Esophagus squamous epithelium (tissue), 5 donors: Measurements from ENCODE around the gene ZBTB14. TPM values are rescaled to one million over a fixed set of nuclear protein-coding genes. Genes with fewer than 3 reads are reported as not detected.

ENCODE experiments used
- DNase-seq: peaks from one replicate; lab custom pipeline; 2025; lab: John Stamatoyannopoulos, UW
- H3K27ac ChIP-seq, 4 donors: fragments of 200-600 bp; sonication (generic); one replicate each; pipeline ENCODE4 v1.5.1; 2016 to 2019; ENCODE audit warnings: mild to moderate bottlenecking in 1 of 4
- H3K27me3 ChIP-seq, 4 donors: fragments of 200-600 bp; sonication (generic); 1 replicate in 3 of 4; 2 replicates in 1 of 4; pipeline versions ENCODE4 v1.5.1 to v1.6.0; 2017 to 2021; ENCODE audit warnings: antibody characterized with exemption in 1 of 4
- H3K36me3 ChIP-seq, 3 donors: fragments of 200-600 bp; sonication (generic); one replicate each; pipeline ENCODE4 v1.5.1; 2016 to 2019
- H3K4me1 ChIP-seq, 3 donors: fragments of 200-600 bp; sonication (generic); one replicate each; pipeline ENCODE4 v1.5.1; 2017 to 2019
- H3K4me3 ChIP-seq, 4 donors: fragments of 200-600 bp; sonication (generic); 1 replicate in 3 of 4; 2 replicates in 1 of 4; pipeline ENCODE4 v1.5.1; 2016 to 2019; ENCODE audit warnings: mild to moderate bottlenecking in 2 of 4, moderate library complexity in 1 of 4
- H3K9me3 ChIP-seq, 3 donors: fragments of 200-600 bp; sonication (generic); one replicate each; pipeline ENCODE4 v1.5.1; 2016 to 2019
- POLR2A ChIP-seq, 4 donors: fragments of 450-650 bp; IDR thresholded peaks; one replicate each; pipeline ENCODE4 v1.6.1; 2017; ENCODE audit warnings: antibody characterized with exemption in 4 of 4, mild to moderate bottlenecking in 4 of 4, moderate library complexity in 3 of 4
- WGBS, 2 donors: methylation state at CpG; one replicate each; pipeline ENCODE4 v1.1.5; 2018; 5-methylcytosine and 5-hydroxymethylcytosine counted together
- intact Hi-C: fragments of 100-400 bp; cut with DNase I; formaldehyde crosslinking; loops from one replicate; pipeline ENCODE4 v1.15.0; 2022
- total RNA-seq, 4 donors: library from RNA; depleted of rRNA; stranded (reverse); fragments of >200 nt; gene quantifications; one replicate each; pipeline ENCODE4 v1.1.0, GENCODE V29; 2016
- TF ChIP-seq, protein P1 (sequence below), 6 experiments: fragments of 450-650 bp in 4 of 6; fragments of 200-600 bp in 2 of 6; sonication (generic) in 2 of 6; IDR thresholded peaks; one replicate each; pipeline ENCODE4 v1.5.1; 2016 to 2019; ENCODE audit warnings: antibody characterized with exemption in 6 of 6, mild to moderate bottlenecking in 4 of 6, moderate library complexity in 4 of 6
- donor health status: DM: yes; HTN: yes; CAD: no.

ZBTB14 gene
- total RNA-seq, 4 donors from 2014 or later = 4.4 to 10.2 (median 8.0) TPM

DNA sequence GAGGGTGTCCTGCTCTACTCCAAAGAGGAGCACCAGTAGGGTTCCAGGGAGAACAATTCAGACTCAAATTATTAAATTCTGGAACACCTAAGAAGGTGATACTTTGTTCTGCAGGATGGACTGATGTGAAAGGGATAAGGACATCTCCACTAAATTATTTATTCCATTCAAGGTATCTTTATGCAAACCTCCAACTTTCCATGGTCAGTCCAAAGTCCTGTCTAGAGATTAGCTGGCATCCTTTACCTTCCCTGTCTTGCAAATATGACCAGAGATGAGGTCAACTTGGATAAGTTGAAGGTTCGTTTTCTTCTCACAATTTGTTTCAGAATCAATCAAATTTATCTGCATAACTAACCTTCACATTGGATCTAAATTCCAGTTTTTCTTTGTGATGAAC, 8.7 kb upstream of the ZBTB14 start:
- DNase-seq = no peak
- H3K4me3 ChIP-seq = no peak overlapping the region
- TF ChIP-seq, protein P1, sequence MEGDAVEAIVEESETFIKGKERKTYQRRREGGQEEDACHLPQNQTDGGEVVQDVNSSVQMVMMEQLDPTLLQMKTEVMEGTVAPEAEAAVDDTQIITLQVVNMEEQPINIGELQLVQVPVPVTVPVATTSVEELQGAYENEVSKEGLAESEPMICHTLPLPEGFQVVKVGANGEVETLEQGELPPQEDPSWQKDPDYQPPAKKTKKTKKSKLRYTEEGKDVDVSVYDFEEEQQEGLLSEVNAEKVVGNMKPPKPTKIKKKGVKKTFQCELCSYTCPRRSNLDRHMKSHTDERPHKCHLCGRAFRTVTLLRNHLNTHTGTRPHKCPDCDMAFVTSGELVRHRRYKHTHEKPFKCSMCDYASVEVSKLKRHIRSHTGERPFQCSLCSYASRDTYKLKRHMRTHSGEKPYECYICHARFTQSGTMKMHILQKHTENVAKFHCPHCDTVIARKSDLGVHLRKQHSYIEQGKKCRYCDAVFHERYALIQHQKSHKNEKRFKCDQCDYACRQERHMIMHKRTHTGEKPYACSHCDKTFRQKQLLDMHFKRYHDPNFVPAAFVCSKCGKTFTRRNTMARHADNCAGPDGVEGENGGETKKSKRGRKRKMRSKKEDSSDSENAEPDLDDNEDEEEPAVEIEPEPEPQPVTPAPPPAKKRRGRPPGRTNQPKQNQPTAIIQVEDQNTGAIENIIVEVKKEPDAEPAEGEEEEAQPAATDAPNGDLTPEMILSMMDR (IDR thresholded peaks at IDR 0.05) = no peak
- TF ChIP-seq POLR2A (IDR thresholded peaks at IDR 0.05) = no peak
- no peaks in the 10 kb centered on the region for H3K36me3 ChIP-seq
- no peaks in the 10 kb centered on the region for H3K4me1 ChIP-seq
- H3K27ac ChIP-seq = no peak overlapping the region
- H3K9me3 ChIP-seq = no peaks in the 10 kb centered on the region
- intact Hi-C loops = no loop called here
- peaks cover 0 to 6% (median 0%) of the 10 kb centered on the region in 4 donors for H3K27me3 ChIP-seq
- WGBS, 2 donors = 30 to 38% methylated on average over 1 of the region's 1 CpG

DNA sequence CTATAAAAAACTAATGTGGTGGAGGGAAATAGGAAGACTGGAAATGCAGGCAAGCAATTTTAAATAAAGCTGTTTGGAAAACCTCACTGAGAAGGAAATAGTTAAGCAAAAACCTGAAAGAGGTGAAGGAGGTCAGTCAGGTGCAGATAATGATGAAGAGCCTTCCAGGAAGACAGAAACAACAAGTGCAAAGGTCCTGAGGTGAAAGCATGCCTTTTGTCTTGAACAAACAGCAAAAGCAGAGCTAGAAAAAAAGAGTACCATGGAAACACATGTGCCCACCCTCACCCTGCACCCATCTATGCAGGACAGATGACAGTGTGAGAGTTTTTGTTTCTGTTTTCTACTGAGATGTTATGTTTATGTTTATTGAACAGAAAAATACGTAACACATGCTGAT, 8.1 kb upstream of the ZBTB14 start:
- no peak overlapping the region for H3K27ac ChIP-seq
- H3K9me3 ChIP-seq = no peaks in the 10 kb centered on the region
- no peaks in the 10 kb centered on the region for H3K4me1 ChIP-seq
- no peak overlapping the region for H3K4me3 ChIP-seq
- intact Hi-C loops = no loop called here
- H3K36me3 ChIP-seq = no peaks in the 10 kb centered on the region
- 41% methylated on average over 1 of the region's 1 CpG for WGBS, 2 donors
- DNase-seq = no peak
- TF ChIP-seq, protein P1 (IDR thresholded peaks at IDR 0.05) = no peak
- TF ChIP-seq POLR2A (IDR thresholded peaks at IDR 0.05) = no peak
- H3K27me3 ChIP-seq = peaks cover 0 to 6% (median 0%) of the 10 kb centered on the region in 4 donors

DNA sequence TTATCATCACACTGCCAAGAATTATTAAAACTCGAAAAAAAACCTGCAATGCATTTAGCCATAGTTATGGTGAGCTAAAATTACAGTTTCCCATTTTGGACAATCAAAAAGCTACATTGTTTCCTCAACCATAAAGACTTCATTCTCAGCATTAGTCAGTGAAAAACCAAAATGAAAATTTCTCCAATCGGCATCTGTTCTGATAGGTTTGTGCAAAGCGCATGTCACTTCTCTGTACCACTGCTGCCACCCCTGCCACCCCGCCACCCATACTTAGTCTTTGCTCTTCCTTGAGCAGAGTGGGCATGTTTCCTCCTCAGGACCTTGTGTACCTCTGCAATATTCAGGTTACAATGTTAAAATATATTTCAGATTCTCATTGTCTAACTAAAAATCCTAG, 7.1 kb upstream of the ZBTB14 start:
- no peak overlapping the region for H3K4me3 ChIP-seq
- H3K36me3 ChIP-seq = no peaks in the 10 kb centered on the region
- TF ChIP-seq, protein P1 (IDR thresholded peaks at IDR 0.05) = no peak
- no peak for TF ChIP-seq POLR2A (IDR thresholded peaks at IDR 0.05)
- peaks cover 0 to 6% (median 0%) of the 10 kb centered on the region in 4 donors for H3K27me3 ChIP-seq
- intact Hi-C loops = no loop called here
- H3K4me1 ChIP-seq = no peaks in the 10 kb centered on the region
- no peaks in the 10 kb centered on the region for H3K9me3 ChIP-seq
- 71 to 79% methylated on average over 4 of the region's 4 CpGs for WGBS, 2 donors
- H3K27ac ChIP-seq = no peak overlapping the region
- DNase-seq = no peak

DNA sequence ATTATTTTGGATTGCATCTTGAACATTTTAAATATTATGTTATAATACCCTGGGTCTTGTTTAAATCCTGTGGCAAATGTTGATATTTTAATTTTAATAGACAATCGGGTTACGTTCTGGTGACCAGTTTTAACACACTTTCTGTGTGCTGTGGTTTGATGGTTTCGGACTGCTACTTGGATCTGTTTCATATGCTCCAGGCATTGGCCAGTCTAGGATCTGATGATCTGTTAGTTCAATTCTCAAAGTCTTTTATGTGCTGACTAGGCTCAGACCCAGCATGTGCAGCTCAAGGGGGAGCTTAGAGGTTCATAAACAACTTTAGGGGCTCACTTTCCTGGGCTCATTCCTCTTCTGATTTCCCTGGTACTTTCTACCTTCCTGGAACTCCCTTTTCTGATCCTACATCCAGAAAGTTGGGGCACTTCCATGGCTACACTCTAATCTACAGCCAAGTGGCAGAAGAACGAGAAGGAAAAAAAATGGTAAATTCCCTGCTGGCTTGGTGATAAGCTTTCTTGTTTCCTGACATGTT, 5.0 kb upstream of the ZBTB14 start:
- Histone ChIP-seq H3K4me1 (peaks cover 0 to 11% (median 0%) of the 10 kb centered on the region in 3 donors), H3K36me3 (no peaks in the 10 kb centered on the region), H3K27ac (no peak overlapping the region), H3K4me3 (no peak overlapping the region), H3K27me3 (peaks cover 0 to 6% (median 0%) of the 10 kb centered on the region in 4 donors), H3K9me3 (no peaks in the 10 kb centered on the region)
- TF ChIP-seq, protein P1 (IDR thresholded peaks at IDR 0.05) = no peak
- TF ChIP-seq POLR2A (IDR thresholded peaks at IDR 0.05) = no peak
- DNase-seq = no peak
- WGBS, 2 donors = 64 to 80% methylated on average over 4 of the region's 4 CpGs
- intact Hi-C loops = no loop called here

DNA sequence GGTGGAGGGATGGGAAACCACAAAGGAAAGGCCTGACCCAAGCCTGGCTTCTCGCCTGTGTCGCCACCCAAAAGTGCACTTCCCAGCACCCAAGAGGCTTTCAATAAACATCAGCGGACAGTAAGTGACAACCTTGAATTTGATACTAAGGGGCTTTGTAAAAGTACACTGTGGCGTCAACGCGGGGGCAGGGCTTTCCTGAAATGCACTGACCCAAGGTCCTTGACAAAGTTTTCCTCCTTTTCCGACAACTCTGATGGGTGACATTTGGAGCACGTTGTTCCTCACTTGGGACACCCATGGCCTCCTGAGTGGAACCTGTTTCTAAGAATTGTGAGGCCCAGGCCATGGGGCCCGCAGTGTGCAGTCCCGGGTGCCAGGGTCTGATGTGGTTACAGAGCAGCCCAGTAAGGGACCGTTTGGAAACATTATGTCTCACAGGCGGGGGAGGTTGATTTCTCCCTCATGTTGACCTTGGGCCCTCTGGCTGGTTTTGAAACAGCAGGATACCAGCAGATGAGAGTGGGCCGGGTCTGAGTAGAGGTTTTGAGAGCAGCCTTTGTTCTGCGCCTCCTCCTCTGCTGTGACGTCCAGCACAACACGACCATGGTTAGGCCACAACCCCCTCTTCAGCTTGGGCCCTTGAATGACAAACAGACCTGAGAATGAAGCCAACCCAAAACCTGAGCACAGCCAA, 2.8 kb upstream of the ZBTB14 start:
- peaks cover 0 to 6% (median 0%) of the 10 kb centered on the region in 4 donors for H3K27me3 ChIP-seq
- no peak for DNase-seq
- WGBS, 2 donors = 79 to 81% methylated on average over 4 to 9 of the region's 16 CpGs
- intact Hi-C loops = loop anchor here (5.0 kb wide), 1 partner anchor 61 kb away; no protein-coding TSS in a partner anchor
- no peaks in the 10 kb centered on the region for H3K36me3 ChIP-seq
- H3K4me3 ChIP-seq = no peak overlapping the region
- no peak overlapping the region for H3K27ac ChIP-seq
- no peaks in the 10 kb centered on the region for H3K9me3 ChIP-seq
- H3K4me1 ChIP-seq = peaks cover 3 to 24% (median 5%) of the 10 kb centered on the region in 3 donors
- TF ChIP-seq, protein P1 (IDR thresholded peaks at IDR 0.05) = no peak
- TF ChIP-seq POLR2A (IDR thresholded peaks at IDR 0.05) = no peak
